Lung (tissue), 12 donors: ENCODE results near the gene PRCC. TPM values are rescaled to one million over a fixed set of nuclear protein-coding genes. Genes with fewer than 3 reads are reported as not detected.
A peak's percentile ranks its signal among the peaks of the same experiment; 100 is the strongest.

Source experiments
- ATAC-seq: fragments of 200-7000 bp; cut with Tn5 transposase; one replicate; pipeline ENCODE4 v1.9.1; 2020; ENCODE audit warnings: moderate number of reproducible peaks; ENCODE audit not compliant: insufficient read depth, low FRiP score
- DNase-seq, 3 donors: peaks; one replicate each; pipeline ENCODE4 v3.0.0-alpha.2; 2013 to 2017
- H3K27ac ChIP-seq, 2 donors: one replicate each; pipeline ENCODE4 v1.5.1; 2013; ENCODE audit warnings: mild to moderate bottlenecking in 2 of 2, moderate library complexity in 2 of 2, control low read depth in 1 of 2, inconsistent platforms in 1 of 2, low read depth in 1 of 2, low read length in 1 of 2
- H3K27me3 ChIP-seq, 3 donors: one replicate each; pipeline ENCODE4 v1.5.1; 2013; ENCODE audit warnings: low read length in 2 of 3; ENCODE audit not compliant: control insufficient read depth in 3 of 3, insufficient read depth in 3 of 3
- H3K36me3 ChIP-seq, 4 donors: one replicate each; pipeline ENCODE4 v1.5.1; 2013; ENCODE audit warnings: low read length in 4 of 4, mild to moderate bottlenecking in 1 of 4, moderate library complexity in 1 of 4; ENCODE audit not compliant: control insufficient read depth in 4 of 4, insufficient read depth in 4 of 4
- H3K4me1 ChIP-seq, 5 donors: one replicate each; pipeline ENCODE4 v1.5.1; 2013; ENCODE audit warnings: low read length in 5 of 5, mild to moderate bottlenecking in 2 of 5, moderate library complexity in 1 of 5; ENCODE audit not compliant: control insufficient read depth in 5 of 5, insufficient read depth in 5 of 5
- H3K4me3 ChIP-seq: one replicate; pipeline ENCODE4 v1.5.1; 2013; ENCODE audit warnings: mild to moderate bottlenecking, control low read depth, moderate library complexity
- H3K9ac ChIP-seq, 2 donors: one replicate each; pipeline ENCODE4 v1.5.1; 2013; ENCODE audit warnings: low read length in 2 of 2, control low read depth in 1 of 2; ENCODE audit not compliant: insufficient read depth in 1 of 2
- H3K9me3 ChIP-seq, 4 donors: one replicate each; pipeline ENCODE4 v1.5.1; 2013; ENCODE audit warnings: low read length in 3 of 4, mild to moderate bottlenecking in 1 of 4, moderate library complexity in 1 of 4; ENCODE audit not compliant: control insufficient read depth in 4 of 4, insufficient read depth in 3 of 4
- WGBS, 2 donors: extraction: QIAGEN DNeasy Blood & Tissue Kit; methylation state at CpG; one replicate each; pipeline ENCODE4 v1.1.7; 2013; 5-methylcytosine and 5-hydroxymethylcytosine counted together
- polyA plus RNA-seq, 2 donors: library from polyadenylated mRNA; stranded (reverse); fragments of 200-250 nt; gene quantifications; one replicate each; pipeline ENCODE4 v1.2.1, GENCODE V29; 2013
- total RNA-seq, 2 donors: library from RNA; depleted of rRNA in 1 of 2; stranded (reverse); fragments of >200 nt in 1 of 2; gene quantifications; one replicate each; pipeline ENCODE4 v1.2.1, GENCODE V29; 2014 to 2021
- TF ChIP-seq, protein P1 (sequence below): IDR thresholded peaks from 2 replicates; pipeline ENCODE4 v1.5.1; 2012; ENCODE audit warnings: mild to moderate bottlenecking; ENCODE audit errors: control extremely low read depth, extremely low read depth
- donor health status: control.
- donor health status: control.
- donor health status: Bipolar disorder and iron deficiency.
- donor health status: healthy.
- donor health status: DM: yes; HTN: yes; CAD: no.

Gene PRCC
- total and polyA plus RNA-seq, 4 donors = 36.2 to 52.7 (median 39.3) TPM

DNA sequence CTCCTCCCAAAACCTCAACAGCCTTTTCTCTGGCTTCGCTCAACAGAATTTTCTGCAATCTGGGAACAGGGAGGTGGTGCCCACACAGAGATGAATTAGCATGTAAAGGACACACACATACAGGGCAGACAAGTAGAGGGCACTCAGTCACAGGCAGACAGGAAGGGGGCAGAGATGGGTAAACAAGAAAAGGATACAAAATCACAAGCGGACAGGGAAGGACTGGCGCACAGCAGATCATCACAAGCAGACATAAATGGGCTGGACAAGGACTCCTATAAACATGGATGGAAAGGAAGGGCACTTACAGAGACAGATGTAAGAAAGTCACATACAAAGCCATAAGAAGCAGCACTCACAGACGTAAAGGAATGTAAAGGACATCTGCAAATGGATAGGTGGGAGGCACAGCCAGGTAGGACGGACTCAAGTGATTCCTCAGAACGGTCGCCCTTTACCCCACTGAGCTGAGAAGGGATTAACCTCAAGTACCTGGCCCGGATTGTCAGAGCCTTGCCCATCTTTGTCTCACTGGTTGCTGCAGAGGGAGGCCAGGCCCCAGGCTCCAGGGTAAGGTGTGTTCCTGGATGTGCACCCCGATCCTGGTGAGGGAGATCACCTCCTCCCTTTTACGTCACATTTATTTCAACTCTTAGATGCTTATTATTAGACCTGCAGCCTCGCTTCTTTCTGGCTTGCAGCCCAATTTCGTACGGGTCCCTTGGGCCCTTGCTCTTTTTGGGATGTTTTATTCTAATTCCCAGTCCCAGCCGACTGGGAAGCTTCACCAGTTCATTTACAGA, 836 bp upstream of the PRCC start:
- peak overlapping the region; percentile 68 for H3K4me3 ChIP-seq
- H3K27ac ChIP-seq = peak overlapping the region; percentile 92 to 94
- peak; percentile 3 for ATAC-seq
- H3K4me1 ChIP-seq = peaks cover 4 to 36% (median 9%) of the 10 kb centered on the region in 5 donors
- DNase-seq = no peak
- WGBS, 2 donors = 9% methylated on average over 14 of the region's 14 CpGs
- H3K36me3 ChIP-seq = peaks cover 0 to 13% (median 9%) of the 10 kb centered on the region in 4 donors
- no peaks in the 10 kb centered on the region for H3K9me3 ChIP-seq
- TF ChIP-seq, protein P1, sequence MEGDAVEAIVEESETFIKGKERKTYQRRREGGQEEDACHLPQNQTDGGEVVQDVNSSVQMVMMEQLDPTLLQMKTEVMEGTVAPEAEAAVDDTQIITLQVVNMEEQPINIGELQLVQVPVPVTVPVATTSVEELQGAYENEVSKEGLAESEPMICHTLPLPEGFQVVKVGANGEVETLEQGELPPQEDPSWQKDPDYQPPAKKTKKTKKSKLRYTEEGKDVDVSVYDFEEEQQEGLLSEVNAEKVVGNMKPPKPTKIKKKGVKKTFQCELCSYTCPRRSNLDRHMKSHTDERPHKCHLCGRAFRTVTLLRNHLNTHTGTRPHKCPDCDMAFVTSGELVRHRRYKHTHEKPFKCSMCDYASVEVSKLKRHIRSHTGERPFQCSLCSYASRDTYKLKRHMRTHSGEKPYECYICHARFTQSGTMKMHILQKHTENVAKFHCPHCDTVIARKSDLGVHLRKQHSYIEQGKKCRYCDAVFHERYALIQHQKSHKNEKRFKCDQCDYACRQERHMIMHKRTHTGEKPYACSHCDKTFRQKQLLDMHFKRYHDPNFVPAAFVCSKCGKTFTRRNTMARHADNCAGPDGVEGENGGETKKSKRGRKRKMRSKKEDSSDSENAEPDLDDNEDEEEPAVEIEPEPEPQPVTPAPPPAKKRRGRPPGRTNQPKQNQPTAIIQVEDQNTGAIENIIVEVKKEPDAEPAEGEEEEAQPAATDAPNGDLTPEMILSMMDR = no peak
- H3K9ac ChIP-seq = peak overlapping the region; percentile 56 to 96
- H3K27me3 ChIP-seq = no peaks in the 10 kb centered on the region

DNA sequence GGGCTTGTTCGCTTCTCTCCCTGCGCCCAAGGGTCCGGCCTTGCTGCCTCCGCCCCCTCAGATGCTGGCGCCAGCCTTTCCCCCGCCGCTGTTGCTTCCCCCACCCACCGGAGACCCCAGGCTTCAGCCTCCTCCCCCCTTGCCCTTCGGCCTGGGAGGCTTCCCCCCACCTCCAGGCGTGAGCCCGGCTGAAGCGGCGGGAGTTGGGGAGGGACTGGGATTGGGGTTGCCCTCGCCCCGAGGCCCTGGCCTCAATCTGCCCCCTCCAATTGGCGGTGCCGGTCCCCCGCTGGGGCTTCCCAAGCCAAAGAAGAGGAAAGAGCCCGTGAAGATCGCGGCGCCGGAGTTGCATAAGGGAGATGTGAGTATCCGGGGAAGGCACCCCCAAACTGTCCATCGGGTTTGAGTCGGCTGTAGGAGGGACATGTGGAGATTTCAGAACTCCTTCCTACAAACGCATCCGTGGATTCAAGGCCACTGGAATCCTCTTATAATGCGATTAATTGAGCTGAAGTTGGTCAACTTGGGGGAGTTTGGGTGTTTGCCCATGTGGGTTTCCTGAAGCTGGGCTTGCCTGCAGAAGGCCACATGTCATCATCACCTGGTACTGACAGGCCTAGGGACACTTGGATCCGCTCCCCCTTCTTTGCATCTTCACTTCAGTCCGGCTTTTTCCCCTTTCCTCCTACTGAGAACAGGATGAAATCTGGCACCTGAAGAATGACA, 707 bp downstream of the PRCC start:
- Histone ChIP-seq H3K9ac (peak overlapping the region; percentile 83 to 98), H3K4me3 (peak overlapping the region; percentile 91), H3K27ac (peak overlapping the region; percentile 89 to 94), H3K36me3 (peaks cover 0 to 16% (median 9%) of the 10 kb centered on the region in 4 donors), H3K27me3 (no peaks in the 10 kb centered on the region), H3K4me1 (peaks cover 7 to 44% (median 11%) of the 10 kb centered on the region in 5 donors), H3K9me3 (no peaks in the 10 kb centered on the region)
- ATAC-seq (no peak), DNase-seq (peak in 2 of 3 donors; percentile 33 to 40)
- TF ChIP-seq, protein P1 = no peak
- 0 to 1% methylated on average over 21 to 31 of the region's 31 CpGs for WGBS, 2 donors

DNA sequence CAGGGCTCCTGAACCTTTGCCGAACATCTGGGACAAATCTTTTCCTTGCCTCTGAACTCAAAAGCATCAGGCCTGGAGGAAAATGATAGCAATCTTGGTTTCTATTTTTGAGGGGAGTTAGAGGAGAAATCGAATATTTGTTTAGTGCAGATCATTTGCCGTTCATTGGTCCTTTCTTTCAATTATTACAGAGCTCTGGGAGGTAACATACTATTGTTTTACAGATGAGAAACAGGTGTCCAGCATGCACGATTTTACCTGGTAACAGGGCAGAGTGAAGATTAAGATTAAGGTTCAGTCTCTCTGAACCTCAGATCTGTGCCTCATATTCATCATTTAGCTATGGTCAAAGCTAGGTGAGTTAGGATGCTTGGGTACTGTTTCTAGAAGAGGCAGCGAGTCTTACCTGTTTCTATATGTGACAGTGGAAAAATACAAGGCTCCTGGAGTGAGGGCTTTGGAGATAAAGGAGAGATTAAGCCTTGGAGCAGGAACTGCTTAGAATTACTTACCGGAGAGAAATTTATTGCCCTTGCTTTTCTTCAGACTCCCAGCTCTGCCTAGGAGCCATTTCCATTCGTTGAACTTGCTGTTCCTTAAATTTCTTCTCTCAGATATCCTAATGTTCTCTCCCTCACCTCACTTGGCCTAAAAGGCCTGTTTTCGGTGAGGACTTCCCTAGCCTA, 1.4 kb downstream of the PRCC start:
- peaks cover 0 to 16% (median 11%) of the 10 kb centered on the region in 4 donors for H3K36me3 ChIP-seq
- peaks cover 7 to 44% (median 15%) of the 10 kb centered on the region in 5 donors for H3K4me1 ChIP-seq
- peak overlapping the region; percentile 83 to 98 for H3K9ac ChIP-seq
- no peaks in the 10 kb centered on the region for H3K9me3 ChIP-seq
- H3K27ac ChIP-seq = no peak overlapping the region
- no peaks in the 10 kb centered on the region for H3K27me3 ChIP-seq
- 25 to 38% methylated on average over 8 of the region's 8 CpGs for WGBS, 2 donors
- TF ChIP-seq, protein P1 = no peak
- H3K4me3 ChIP-seq = peak overlapping the region; percentile 91
- ATAC-seq (no peak), DNase-seq (no peak)
